ENCODE data around the gene APCDD1. TPM values are rescaled to one million over a fixed set of nuclear protein-coding genes. Genes with fewer than 3 reads are reported as not detected.
A peak's percentile ranks its signal among the peaks of the same experiment; 100 is the strongest.

The APCDD1 gene
- total RNA-seq, 1 donor from 2014 or later = 2.6 TPM

GRCh38 chr18:10444314-10445006 lies 10.0 kb upstream of the APCDD1 start:
- Histone ChIP-seq H3K36me3 (ENCODE audit: control insufficient read depth in 3 of 3, insufficient read depth in 3 of 3, low read length in 3 of 3) (no peaks in the 10 kb centered on the region), H3K27ac (ENCODE audit: low read depth, low read length) (no peak overlapping the region), H3K9me3 (ENCODE audit: control insufficient read depth in 3 of 3, low read length in 3 of 3) (no peaks in the 10 kb centered on the region), H3K4me3 (ENCODE audit: low read length in 3 of 3) (no peak overlapping the region), H3K9ac (ENCODE audit: low read depth in 1 of 3, low read length in 3 of 3) (no peak overlapping the region), H3K27me3 (ENCODE audit: control insufficient read depth in 3 of 3, insufficient read depth in 3 of 3, low read length in 3 of 3) (peaks cover 0 to 16% (median 0%) of the 10 kb centered on the region in 3 donors), H3K4me1 (ENCODE audit: control insufficient read depth in 3 of 3, insufficient read depth in 3 of 3, low read length in 3 of 3) (no peaks in the 10 kb centered on the region)

- H3K4me3 ChIP-seq (ENCODE audit: low read length in 3 of 3) = no peak overlapping the region
- H3K36me3 ChIP-seq (ENCODE audit: control insufficient read depth in 3 of 3, insufficient read depth in 3 of 3, low read length in 3 of 3) = no peaks in the 10 kb centered on the region
- H3K27me3 ChIP-seq (ENCODE audit: control insufficient read depth in 3 of 3, insufficient read depth in 3 of 3, low read length in 3 of 3) = peaks cover 7 to 12% (median 10%) of the 10 kb centered on the region in 3 donors
- H3K27ac ChIP-seq (ENCODE audit: low read depth, low read length) = no peak overlapping the region
- peaks cover 0 to 2% (median 0%) of the 10 kb centered on the region in 3 donors for H3K4me1 ChIP-seq (ENCODE audit: control insufficient read depth in 3 of 3, insufficient read depth in 3 of 3, low read length in 3 of 3)
- H3K9ac ChIP-seq (ENCODE audit: low read depth in 1 of 3, low read length in 3 of 3) = no peak overlapping the region
- H3K9me3 ChIP-seq (ENCODE audit: control insufficient read depth in 3 of 3, low read length in 3 of 3) = no peaks in the 10 kb centered on the region
Observed at GRCh38 chr18:10449396-10449795, 5.0 kb upstream of the APCDD1 start.

GRCh38 chr18:10450986-10451385 lies 3.4 kb upstream of the APCDD1 start:
- H3K9me3 ChIP-seq (ENCODE audit: control insufficient read depth in 3 of 3, low read length in 3 of 3) = no peaks in the 10 kb centered on the region
- H3K9ac ChIP-seq (ENCODE audit: low read depth in 1 of 3, low read length in 3 of 3) = no peak overlapping the region
- no peaks in the 10 kb centered on the region for H3K36me3 ChIP-seq (ENCODE audit: control insufficient read depth in 3 of 3, insufficient read depth in 3 of 3, low read length in 3 of 3)
- peaks cover 8 to 14% (median 10%) of the 10 kb centered on the region in 3 donors for H3K4me1 ChIP-seq (ENCODE audit: control insufficient read depth in 3 of 3, insufficient read depth in 3 of 3, low read length in 3 of 3)
- H3K4me3 ChIP-seq (ENCODE audit: low read length in 3 of 3) = no peak overlapping the region
- H3K27me3 ChIP-seq (ENCODE audit: control insufficient read depth in 3 of 3, insufficient read depth in 3 of 3, low read length in 3 of 3) = peaks cover 0 to 24% (median 22%) of the 10 kb centered on the region in 3 donors
- no peak overlapping the region for H3K27ac ChIP-seq (ENCODE audit: low read depth, low read length)

GRCh38 chr18:10453261-10453805 lies 1.1 kb upstream of the APCDD1 start:
- H3K9ac ChIP-seq (ENCODE audit: low read depth in 1 of 3, low read length in 3 of 3) = no peak overlapping the region
- H3K27me3 ChIP-seq (ENCODE audit: control insufficient read depth in 3 of 3, insufficient read depth in 3 of 3, low read length in 3 of 3) = peaks cover 6 to 45% (median 38%) of the 10 kb centered on the region in 3 donors
- H3K27ac ChIP-seq (ENCODE audit: low read depth, low read length) = peak overlapping the region; percentile 39
- no peaks in the 10 kb centered on the region for H3K36me3 ChIP-seq (ENCODE audit: control insufficient read depth in 3 of 3, insufficient read depth in 3 of 3, low read length in 3 of 3)
- H3K4me1 ChIP-seq (ENCODE audit: control insufficient read depth in 3 of 3, insufficient read depth in 3 of 3, low read length in 3 of 3) = peaks cover 8 to 15% (median 12%) of the 10 kb centered on the region in 3 donors
- H3K4me3 ChIP-seq (ENCODE audit: low read length in 3 of 3) = no peak overlapping the region
- H3K9me3 ChIP-seq (ENCODE audit: control insufficient read depth in 3 of 3, low read length in 3 of 3) = no peaks in the 10 kb centered on the region

GRCh38 chr18:10454681-10455557 lies 484 bp downstream of the APCDD1 start:
- no peaks in the 10 kb centered on the region for H3K9me3 ChIP-seq (ENCODE audit: control insufficient read depth in 3 of 3, low read length in 3 of 3)
- peak overlapping the region in 2 of 3 donors; percentile 5 to 63 for H3K9ac ChIP-seq (ENCODE audit: low read depth in 1 of 3, low read length in 3 of 3)
- H3K4me3 ChIP-seq (ENCODE audit: low read length in 3 of 3) = peak overlapping the region; percentile 53 to 73 (median 54)
- H3K36me3 ChIP-seq (ENCODE audit: control insufficient read depth in 3 of 3, insufficient read depth in 3 of 3, low read length in 3 of 3) = no peaks in the 10 kb centered on the region
- no peak overlapping the region for H3K27ac ChIP-seq (ENCODE audit: low read depth, low read length)
- H3K4me1 ChIP-seq (ENCODE audit: control insufficient read depth in 3 of 3, insufficient read depth in 3 of 3, low read length in 3 of 3) = peaks cover 8 to 15% (median 12%) of the 10 kb centered on the region in 3 donors
- H3K27me3 ChIP-seq (ENCODE audit: control insufficient read depth in 3 of 3, insufficient read depth in 3 of 3, low read length in 3 of 3) = peaks cover 6 to 55% (median 38%) of the 10 kb centered on the region in 3 donors

GRCh38 chr18:10455726-10456453 lies 1.5 kb downstream of the APCDD1 start:
- Histone ChIP-seq H3K27ac (ENCODE audit: low read depth, low read length) (no peak overlapping the region), H3K4me3 (ENCODE audit: low read length in 3 of 3) (peak overlapping the region; percentile 53 to 73 (median 54)), H3K9me3 (ENCODE audit: control insufficient read depth in 3 of 3, low read length in 3 of 3) (no peaks in the 10 kb centered on the region), H3K9ac (ENCODE audit: low read depth in 1 of 3, low read length in 3 of 3) (peak overlapping the region in 1 of 3 donors; percentile 63), H3K4me1 (ENCODE audit: control insufficient read depth in 3 of 3, insufficient read depth in 3 of 3, low read length in 3 of 3) (peaks cover 8 to 15% (median 12%) of the 10 kb centered on the region in 3 donors), H3K36me3 (ENCODE audit: control insufficient read depth in 3 of 3, insufficient read depth in 3 of 3, low read length in 3 of 3) (no peaks in the 10 kb centered on the region), H3K27me3 (ENCODE audit: control insufficient read depth in 3 of 3, insufficient read depth in 3 of 3, low read length in 3 of 3) (peaks cover 6 to 54% (median 41%) of the 10 kb centered on the region in 3 donors)

GRCh38 chr18:10456718-10457117 lies 2.3 kb downstream of the APCDD1 start:
- no peak overlapping the region for H3K4me3 ChIP-seq (ENCODE audit: low read length in 3 of 3)

GRCh38 chr18:10457128-10457527 lies 2.7 kb downstream of the APCDD1 start:
- peaks cover 6 to 52% (median 41%) of the 10 kb centered on the region in 3 donors for H3K27me3 ChIP-seq (ENCODE audit: control insufficient read depth in 3 of 3, insufficient read depth in 3 of 3, low read length in 3 of 3)
- no peaks in the 10 kb centered on the region for H3K36me3 ChIP-seq (ENCODE audit: control insufficient read depth in 3 of 3, insufficient read depth in 3 of 3, low read length in 3 of 3)
- H3K27ac ChIP-seq (ENCODE audit: low read depth, low read length) = no peak overlapping the region
- H3K9me3 ChIP-seq (ENCODE audit: control insufficient read depth in 3 of 3, low read length in 3 of 3) = no peaks in the 10 kb centered on the region
- H3K9ac ChIP-seq (ENCODE audit: low read depth in 1 of 3, low read length in 3 of 3) = no peak overlapping the region
- peaks cover 8 to 15% (median 12%) of the 10 kb centered on the region in 3 donors for H3K4me1 ChIP-seq (ENCODE audit: control insufficient read depth in 3 of 3, insufficient read depth in 3 of 3, low read length in 3 of 3)
- H3K4me3 ChIP-seq (ENCODE audit: low read length in 3 of 3) = no peak overlapping the region

More at GRCh38 chr18:10456718-10457117, 2.3 kb downstream of the APCDD1 start:
- H3K9me3 ChIP-seq (ENCODE audit: control insufficient read depth in 3 of 3, low read length in 3 of 3) = no peaks in the 10 kb centered on the region
- no peaks in the 10 kb centered on the region for H3K36me3 ChIP-seq (ENCODE audit: control insufficient read depth in 3 of 3, insufficient read depth in 3 of 3, low read length in 3 of 3)
- peaks cover 8 to 15% (median 12%) of the 10 kb centered on the region in 3 donors for H3K4me1 ChIP-seq (ENCODE audit: control insufficient read depth in 3 of 3, insufficient read depth in 3 of 3, low read length in 3 of 3)
- H3K27me3 ChIP-seq (ENCODE audit: control insufficient read depth in 3 of 3, insufficient read depth in 3 of 3, low read length in 3 of 3) = peaks cover 6 to 52% (median 41%) of the 10 kb centered on the region in 3 donors
- no peak overlapping the region for H3K9ac ChIP-seq (ENCODE audit: low read depth in 1 of 3, low read length in 3 of 3)
- H3K27ac ChIP-seq (ENCODE audit: low read depth, low read length) = no peak overlapping the region

- Histone ChIP-seq H3K4me3 (ENCODE audit: low read length in 3 of 3) (no peak overlapping the region), H3K4me1 (ENCODE audit: control insufficient read depth in 3 of 3, insufficient read depth in 3 of 3, low read length in 3 of 3) (peaks cover 8 to 15% (median 12%) of the 10 kb centered on the region in 3 donors), H3K27ac (ENCODE audit: low read depth, low read length) (no peak overlapping the region), H3K9ac (ENCODE audit: low read depth in 1 of 3, low read length in 3 of 3) (no peak overlapping the region), H3K27me3 (ENCODE audit: control insufficient read depth in 3 of 3, insufficient read depth in 3 of 3, low read length in 3 of 3) (peaks cover 6 to 49% (median 41%) of the 10 kb centered on the region in 3 donors), H3K9me3 (ENCODE audit: control insufficient read depth in 3 of 3, low read length in 3 of 3) (no peaks in the 10 kb centered on the region), H3K36me3 (ENCODE audit: control insufficient read depth in 3 of 3, insufficient read depth in 3 of 3, low read length in 3 of 3) (no peaks in the 10 kb centered on the region)
Observed at GRCh38 chr18:10457767-10458166, 3.3 kb downstream of the APCDD1 start.

Measured in skeletal muscle tissue (tissue), 4 donors.